ENCODE results near the gene RAB23. TPM values are rescaled to one million over a fixed set of nuclear protein-coding genes. Genes with fewer than 3 reads are reported as not detected.

RAB23 gene
- polyA plus RNA-seq, 3 donors: 32.7 to 42.3 (median 35.6) TPM

- no peak for DNase-seq (ENCODE audit: extremely low read depth in 1 of 11, low read depth in 9 of 11, low spot score in 4 of 11)
These were observed 59.6 kb downstream of the RAB23 start for GRCh38 chr6:57162516-57162915.

- DNase-seq (ENCODE audit: extremely low read depth in 1 of 11, low read depth in 9 of 11, low spot score in 4 of 11): no peak
These were observed 60.1 kb downstream of the RAB23 start for GRCh38 chr6:57162028-57162427.

GRCh38 chr6:57159127-57159526, 63.0 kb downstream of the RAB23 start:
- no peak for DNase-seq (ENCODE audit: extremely low read depth in 1 of 11, low read depth in 9 of 11, low spot score in 4 of 11)

- no peak for DNase-seq (ENCODE audit: extremely low read depth in 1 of 11, low read depth in 9 of 11, low spot score in 4 of 11)
These were observed 63.4 kb downstream of the RAB23 start for GRCh38 chr6:57158658-57159057.

- DNase-seq (ENCODE audit: extremely low read depth in 1 of 11, low read depth in 9 of 11, low spot score in 4 of 11): no peak
These were observed 73.9 kb downstream of the RAB23 start for GRCh38 chr6:57147955-57148858.

- no peak for DNase-seq (ENCODE audit: extremely low read depth in 1 of 11, low read depth in 9 of 11, low spot score in 4 of 11)
These were observed 74.7 kb downstream of the RAB23 start for GRCh38 chr6:57147401-57147800.

- DNase-seq (ENCODE audit: extremely low read depth in 1 of 11, low read depth in 9 of 11, low spot score in 4 of 11): no peak
These were observed 78.4 kb downstream of the RAB23 start for GRCh38 chr6:57143690-57144089.

GRCh38 chr6:57142178-57142525, 80.0 kb downstream of the RAB23 start:
- no peak for DNase-seq (ENCODE audit: extremely low read depth in 1 of 11, low read depth in 9 of 11, low spot score in 4 of 11)

GRCh38 chr6:57141451-57142177, 80.5 kb downstream of the RAB23 start:
- no peak for DNase-seq (ENCODE audit: extremely low read depth in 1 of 11, low read depth in 9 of 11, low spot score in 4 of 11)

- no peak for DNase-seq (ENCODE audit: extremely low read depth in 1 of 11, low read depth in 9 of 11, low spot score in 4 of 11)
These were observed 84.1 kb downstream of the RAB23 start for GRCh38 chr6:57138026-57138425.

- DNase-seq (ENCODE audit: extremely low read depth in 1 of 11, low read depth in 9 of 11, low spot score in 4 of 11): no peak
These were observed 84.8 kb downstream of the RAB23 start for GRCh38 chr6:57137350-57137749.

Other genes starting within 250 kb of the RAB23 start
- gene KIAA1586, start 175.6 kb downstream of the RAB23 start, polyA plus RNA-seq (ENCODE audit: insufficient read length in 3 of 3): 10 to 100 TPM; 20.7 to 27.6 (median 21.2) TPM
- gene ZNF451, start 132.1 kb downstream of the RAB23 start, polyA plus RNA-seq (ENCODE audit: insufficient read length in 3 of 3): 10 to 100 TPM; 31.0 to 46.6 (median 39.1) TPM
- 1 to 10 TPM; 5.1 to 6.4 (median 5.4) TPM for gene BAG2, start 50.0 kb downstream of the RAB23 start, polyA plus RNA-seq (ENCODE audit: insufficient read length in 3 of 3)
- gene PRIM2, start 95.3 kb upstream of the RAB23 start, polyA plus RNA-seq (ENCODE audit: insufficient read length in 3 of 3): 10 to 100 TPM; 13.5 to 20.6 (median 16.9) TPM

All from renal cortex interstitium (tissue), 11 donors.